SK-N-SH (cell line): ENCODE measurements around the gene IZUMO1.

ENCODE experiments used
- CTCF ChIP-seq: fragments of 200-600 bp; sonication (generic); IDR thresholded peaks from 2 replicates; pipeline ENCODE4 v1.6.1; 2017; ENCODE audit warnings: antibody characterized with exemption, mild to moderate bottlenecking, moderate library complexity
- EP300 ChIP-seq, 2 experiments: IDR thresholded peaks; 2 replicates each; pipeline versions ENCODE4 v1.4.0 to v1.6.1; 2012; ENCODE audit warnings: borderline replicate concordance in 1 of 2, low read depth in 1 of 2, low read length in 1 of 2
- NFIC ChIP-seq: IDR thresholded peaks from 2 replicates; pipeline ENCODE4 v1.4.0; 2012; ENCODE audit warnings: borderline replicate concordance
- REST ChIP-seq: IDR thresholded peaks from 2 replicates; pipeline ENCODE4 v1.6.1; 2012; ENCODE audit warnings: mild to moderate bottlenecking, low read depth, low read length, moderate library complexity
- USF2 ChIP-seq: fragments of 150-350 bp; IDR thresholded peaks from 2 replicates; pipeline ENCODE4 v1.6.1; 2017; ENCODE audit warnings: antibody characterized with exemption, low read length, low read depth, borderline replicate concordance
- YY1 ChIP-seq: IDR thresholded peaks from 2 replicates; pipeline ENCODE4 v1.4.0; 2012; ENCODE audit warnings: low read depth, mild to moderate bottlenecking

- TF ChIP-seq CTCF: no peak
- peak; percentile 73 for TF ChIP-seq NFIC
- TF ChIP-seq REST: no peak
- no peak for TF ChIP-seq EP300 (IDR thresholded peaks at IDR 0.05; ENCODE audit: borderline replicate concordance in 1 of 2, low read depth in 1 of 2, low read length in 1 of 2)
- no peak for TF ChIP-seq USF2
- no peak for TF ChIP-seq YY1
Measured at GRCh38 chr19:48698046-48698445, 48.7 kb downstream of the IZUMO1 start.
